Tibial artery (tissue), 4 donors: Measurements from ENCODE around the gene APOBEC3B.
A peak's percentile ranks its signal among the peaks of the same experiment; 100 is the strongest.
"Not testable (repeated sequence)": the region's sequence is repeated elsewhere in the genome, so short reads cannot be mapped to it uniquely, and the experiment has no call there.

Source experiments
- DNase-seq, 2 donors: peaks; one replicate each; pipeline ENCODE4 v3.0.0-alpha.2; 2019
- H3K27ac ChIP-seq, 2 donors: fragments of 200-600 bp; sonication (generic) in 1 of 2; 1 replicate in 1 of 2; 2 replicates in 1 of 2; pipeline ENCODE4 v1.5.1; 2018 to 2019; ENCODE audit warnings: mild to moderate bottlenecking in 1 of 2
- H3K27me3 ChIP-seq, 2 donors: fragments of 200-600 bp; sonication (generic) in 1 of 2; one replicate each; pipeline versions ENCODE4 v1.5.1 to v1.6.0; 2016 to 2019
- H3K36me3 ChIP-seq, 3 donors: fragments of 200-600 bp; sonication (generic) in 2 of 3; one replicate each; pipeline ENCODE4 v1.5.1; 2016 to 2019; ENCODE audit warnings: mild to moderate bottlenecking in 2 of 3
- H3K4me1 ChIP-seq, 4 donors: fragments of 200-600 bp; sonication (generic) in 2 of 4; 1 replicate in 3 of 4; 2 replicates in 1 of 4; pipeline ENCODE4 v1.5.1; 2016 to 2019
- H3K4me3 ChIP-seq, 2 donors: fragments of 200-600 bp; sonication (generic) in 1 of 2; 1 replicate in 1 of 2; 2 replicates in 1 of 2; pipeline ENCODE4 v1.5.1; 2018 to 2019; ENCODE audit warnings: mild to moderate bottlenecking in 2 of 2
- H3K9me3 ChIP-seq, 3 donors: fragments of 200-600 bp; sonication (generic) in 1 of 3; one replicate each; pipeline ENCODE4 v1.5.1; 2016 to 2019
- intact Hi-C: fragments of 100-400 bp; cut with DNase I; formaldehyde crosslinking; loops from one replicate; pipeline ENCODE4 v1.15.0; 2023; ENCODE audit warnings: low total_unique reads
- TF ChIP-seq, protein P1 (sequence below), 2 experiments: fragments of 200-600 bp in 1 of 2; fragments of 450-650 bp in 1 of 2; IDR thresholded peaks; one replicate each; pipeline ENCODE4 v1.5.1; 2017 to 2019; ENCODE audit warnings: antibody characterized with exemption in 2 of 2, mild to moderate bottlenecking in 1 of 2, moderate library complexity in 1 of 2

APOBEC3B gene

DNA sequence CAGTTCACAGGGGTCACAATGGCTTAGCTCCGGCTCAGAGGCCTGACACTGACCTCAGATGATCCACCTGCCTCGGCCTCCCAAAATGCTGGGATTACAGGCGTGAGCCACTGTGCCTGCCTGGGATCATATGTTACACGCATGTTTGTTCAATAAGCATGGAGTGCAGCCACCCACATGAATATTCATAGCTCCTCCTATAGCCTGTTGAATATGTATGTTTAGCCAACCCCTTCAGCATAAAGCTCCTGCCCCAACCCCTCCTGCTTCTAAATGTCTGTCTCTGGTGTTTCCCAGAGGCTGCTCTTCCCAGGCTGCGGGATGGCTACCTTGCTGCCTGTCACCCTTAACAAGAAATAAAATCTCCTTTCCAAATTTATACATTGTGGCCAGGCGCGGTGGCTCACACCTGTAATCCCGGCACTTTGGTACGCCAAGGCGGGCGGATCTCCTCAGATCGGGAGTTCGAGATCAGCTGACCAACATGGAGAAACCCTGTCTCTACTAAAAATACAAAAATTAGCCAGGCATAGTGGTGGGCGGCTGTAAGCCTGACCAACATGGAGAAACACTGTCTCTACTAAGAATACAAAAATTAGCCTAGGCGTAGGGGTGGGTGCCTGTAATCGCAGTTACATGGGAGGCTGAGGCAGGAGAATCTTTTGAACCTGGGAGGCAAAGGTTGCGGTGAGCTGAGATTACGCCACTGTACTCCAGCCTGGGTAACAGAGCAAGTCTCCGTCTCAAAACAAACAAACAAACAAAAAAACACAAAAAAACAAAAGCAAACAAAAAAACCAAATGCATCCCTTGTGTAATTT is 57.4 kb downstream of the APOBEC3B start:
- no peaks in the 10 kb centered on the region for H3K27me3 ChIP-seq
- intact Hi-C loops, result no loop called here
- peaks cover 0 to 10% (median 0%) of the 10 kb centered on the region in 3 donors for H3K36me3 ChIP-seq
- TF ChIP-seq, protein P1, sequence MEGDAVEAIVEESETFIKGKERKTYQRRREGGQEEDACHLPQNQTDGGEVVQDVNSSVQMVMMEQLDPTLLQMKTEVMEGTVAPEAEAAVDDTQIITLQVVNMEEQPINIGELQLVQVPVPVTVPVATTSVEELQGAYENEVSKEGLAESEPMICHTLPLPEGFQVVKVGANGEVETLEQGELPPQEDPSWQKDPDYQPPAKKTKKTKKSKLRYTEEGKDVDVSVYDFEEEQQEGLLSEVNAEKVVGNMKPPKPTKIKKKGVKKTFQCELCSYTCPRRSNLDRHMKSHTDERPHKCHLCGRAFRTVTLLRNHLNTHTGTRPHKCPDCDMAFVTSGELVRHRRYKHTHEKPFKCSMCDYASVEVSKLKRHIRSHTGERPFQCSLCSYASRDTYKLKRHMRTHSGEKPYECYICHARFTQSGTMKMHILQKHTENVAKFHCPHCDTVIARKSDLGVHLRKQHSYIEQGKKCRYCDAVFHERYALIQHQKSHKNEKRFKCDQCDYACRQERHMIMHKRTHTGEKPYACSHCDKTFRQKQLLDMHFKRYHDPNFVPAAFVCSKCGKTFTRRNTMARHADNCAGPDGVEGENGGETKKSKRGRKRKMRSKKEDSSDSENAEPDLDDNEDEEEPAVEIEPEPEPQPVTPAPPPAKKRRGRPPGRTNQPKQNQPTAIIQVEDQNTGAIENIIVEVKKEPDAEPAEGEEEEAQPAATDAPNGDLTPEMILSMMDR (IDR thresholded peaks at IDR 0.05), result no peak
- no peaks in the 10 kb centered on the region for H3K9me3 ChIP-seq
- H3K4me1 ChIP-seq, result peaks cover 0 to 11% (median 0%) of the 10 kb centered on the region in 4 donors
- H3K4me3 ChIP-seq, result peak overlapping the region in 1 of 2 donors; percentile 59
- DNase-seq, result no peak
- H3K27ac ChIP-seq, result peak overlapping the region; percentile 66 to 80

DNA sequence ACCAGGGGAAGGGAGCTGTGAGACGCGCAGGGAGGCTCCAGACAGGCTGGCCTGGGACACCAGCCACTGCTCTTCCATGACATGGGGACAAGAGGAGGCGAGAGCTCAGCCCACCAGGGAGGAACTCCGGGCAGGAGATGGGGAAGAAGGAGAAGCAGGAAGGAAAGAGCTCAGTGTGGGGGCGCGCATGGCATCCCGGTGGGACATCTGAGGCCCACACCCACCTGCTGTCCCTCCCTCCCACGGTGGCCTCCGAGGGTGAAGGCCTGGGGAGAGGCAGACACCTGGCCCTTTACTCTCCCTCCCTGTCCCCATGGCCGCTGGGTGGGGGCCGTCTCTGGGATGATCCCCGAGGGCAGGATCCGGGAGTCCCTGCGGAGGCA is 58.0 kb downstream of the APOBEC3B start:
- intact Hi-C loops, H3K27me3 ChIP-seq, DNase-seq, H3K9me3 ChIP-seq: not testable (repeated sequence)
- peak overlapping the region; percentile 66 to 80 for H3K27ac ChIP-seq
- H3K36me3 ChIP-seq, result peaks cover 0 to 11% (median 0%) of the 10 kb centered on the region in 3 donors
- peaks cover 0 to 11% (median 0%) of the 10 kb centered on the region in 4 donors for H3K4me1 ChIP-seq
- peak overlapping the region; percentile 54 to 59 for H3K4me3 ChIP-seq

DNA sequence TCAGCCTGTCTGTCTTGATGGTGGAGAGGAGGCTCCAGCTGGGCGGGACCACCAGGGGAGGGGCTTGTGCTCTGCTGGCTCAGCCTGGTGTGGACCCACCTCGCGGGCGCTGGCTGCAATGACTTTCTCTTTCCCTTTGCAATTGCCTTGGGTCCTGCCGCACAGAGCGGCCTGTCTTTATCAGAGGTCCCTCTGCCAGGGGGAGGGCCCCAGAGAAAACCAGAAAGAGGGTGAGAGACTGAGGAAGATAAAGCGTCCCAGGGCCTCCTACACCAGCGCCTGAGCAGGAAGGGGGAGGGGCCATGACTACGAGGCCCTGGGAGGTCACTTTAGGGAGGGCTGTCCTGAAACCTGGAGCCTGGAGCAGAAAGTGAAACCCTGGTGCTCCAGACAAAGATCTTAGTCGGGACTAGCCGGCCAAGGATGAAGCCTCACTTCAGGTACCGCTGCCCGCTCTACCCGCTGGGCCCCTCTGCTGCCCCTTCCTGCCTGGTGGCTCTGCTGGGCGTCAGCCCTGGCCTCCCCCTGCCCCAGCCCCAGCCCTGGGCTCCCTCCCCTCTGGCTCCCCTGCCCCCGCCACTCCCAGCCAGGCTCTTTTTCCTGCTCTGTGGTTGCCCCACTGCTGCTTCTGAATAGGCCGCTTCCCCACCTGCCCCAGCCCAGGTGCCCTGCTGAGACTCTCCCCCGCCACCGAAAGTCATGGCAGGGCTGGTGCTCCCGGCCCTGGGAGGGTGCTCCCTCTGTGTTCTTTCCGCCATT is 58.6 kb downstream of the APOBEC3B start, which contains the start of gene APOBEC3F:
Gene APOBEC3F, plus strand, starts transcription at position 327 of the 759 bp plus-strand sequence. Its CDS starts 97 bp downstream, at position 424.
- Histone ChIP-seq H3K27ac (peak within 1 kb of the TSS; percentile 66 to 80), H3K4me3 (peak within 1 kb of the TSS; percentile 54 to 59), H3K36me3 (peaks cover 0 to 17% (median 0%) of the 10 kb centered on the region in 3 donors), H3K4me1 (peaks cover 0 to 11% (median 0%) of the 10 kb centered on the region in 4 donors)
- H3K27me3 ChIP-seq, H3K9me3 ChIP-seq, intact Hi-C loops: not testable (repeated sequence)
- DNase-seq, result peak; percentile 68 to 84

DNA sequence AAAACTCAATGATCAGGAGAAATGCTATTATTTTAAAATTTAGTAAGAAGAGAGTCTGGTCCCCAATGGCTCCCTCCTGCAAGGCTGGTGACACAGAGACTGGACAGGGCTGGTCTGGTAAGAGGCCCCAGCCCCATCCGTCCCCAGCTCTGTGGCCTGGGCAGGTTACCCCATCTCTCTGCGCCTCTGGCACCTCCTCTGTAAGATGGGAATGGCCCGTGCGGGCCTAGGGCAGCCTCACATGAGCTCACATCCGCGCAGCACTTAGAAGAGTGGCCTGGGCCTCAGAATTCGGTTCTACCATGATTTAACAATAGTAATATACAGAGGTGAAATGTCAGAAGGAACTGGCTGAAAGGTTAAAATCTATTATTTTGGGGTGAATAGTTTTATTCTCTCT is 59.8 kb downstream of the APOBEC3B start:
- H3K4me1 ChIP-seq, result peaks cover 0 to 11% (median 0%) of the 10 kb centered on the region in 4 donors
- H3K9me3 ChIP-seq, result no peaks in the 10 kb centered on the region
- intact Hi-C loops, result no loop called here
- H3K36me3 ChIP-seq, result peaks cover 0 to 21% (median 0%) of the 10 kb centered on the region in 3 donors
- no peak overlapping the region for H3K27ac ChIP-seq
- no peak for DNase-seq
- TF ChIP-seq, protein P1 (IDR thresholded peaks at IDR 0.05), result no peak
- H3K4me3 ChIP-seq, result no peak overlapping the region
- H3K27me3 ChIP-seq, result no peaks in the 10 kb centered on the region
